CD4-positive, alpha-beta T cell treated with Interleukin-21 for 1 hour (primary cell): ENCODE measurements around the gene CRPPA.

Experiments used
- DNase-seq: peaks from one replicate; pipeline ENCODE4 v3.0.0-alpha.2; 2020

The CRPPA gene

DNA sequence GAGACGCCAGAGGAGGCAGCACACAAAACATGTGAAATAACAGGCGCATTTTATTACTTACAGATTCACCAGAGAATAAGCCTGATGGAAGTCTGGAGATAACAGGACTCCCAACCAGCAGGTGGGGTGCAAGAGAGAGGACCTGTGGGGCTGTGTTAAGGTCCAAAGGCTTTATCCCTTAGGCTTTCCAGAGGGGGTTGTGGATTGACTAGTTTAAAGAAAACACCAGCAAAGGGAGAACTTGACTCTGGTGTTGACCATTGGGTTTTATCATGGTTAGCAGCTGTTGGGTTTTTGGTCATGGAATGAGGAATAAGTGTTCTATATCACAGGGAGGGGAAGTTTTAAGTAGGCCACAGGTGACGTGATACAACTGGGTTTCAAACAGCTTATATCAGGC, 1.6 kb upstream of the CRPPA start:
- no peak for DNase-seq

DNA sequence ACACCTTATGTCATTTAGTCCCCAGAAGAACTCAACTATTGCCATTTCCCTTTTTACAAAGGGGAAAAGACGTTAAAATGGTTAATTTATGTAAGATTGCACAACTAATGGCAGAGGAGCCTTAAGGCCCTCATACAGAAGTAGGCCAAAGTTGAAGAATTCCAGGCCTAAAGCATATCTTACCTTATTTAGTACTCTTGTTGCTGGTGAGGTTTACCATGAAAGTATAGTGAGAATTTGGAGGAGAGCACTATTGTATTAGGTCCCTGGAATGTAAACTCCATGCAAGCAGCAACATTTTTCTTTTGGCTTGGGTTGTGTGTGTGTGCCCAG, 731 bp upstream of the CRPPA start:
- no peak for DNase-seq

DNA sequence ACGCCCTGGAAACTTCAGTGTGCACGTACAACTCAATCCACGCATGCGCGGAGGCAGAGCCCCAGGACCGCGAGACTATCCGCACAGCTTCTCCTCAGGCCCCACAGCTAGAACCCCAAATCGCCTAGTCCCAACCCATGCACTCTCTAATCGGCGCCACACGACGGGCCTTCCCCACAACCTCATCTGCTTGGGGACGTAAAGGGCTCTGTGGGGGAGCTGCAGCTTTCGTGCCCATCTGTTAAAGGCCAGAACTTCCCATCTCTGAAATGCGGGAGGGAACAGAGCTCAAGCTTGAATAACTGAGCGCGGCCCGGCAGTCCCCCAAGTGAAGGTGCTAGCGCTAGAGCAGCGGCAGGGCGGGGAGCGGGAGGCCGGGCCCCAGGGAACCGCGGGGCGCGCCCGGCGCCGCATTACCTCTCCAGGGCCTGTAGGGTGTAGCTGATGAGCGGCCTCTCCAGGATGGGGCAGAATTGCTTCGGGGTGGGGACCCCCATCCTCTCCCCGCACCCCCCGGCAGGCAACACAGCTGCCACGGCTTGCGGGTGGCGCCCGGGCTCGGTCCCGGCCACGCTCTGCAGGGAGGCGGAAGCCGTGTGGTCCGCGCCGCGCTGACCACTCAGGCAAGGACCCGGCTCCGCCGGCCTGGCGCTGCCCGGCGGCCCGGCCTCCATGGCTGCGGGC, 547 bp downstream of the CRPPA start:
- DNase-seq: peak; percentile 88

DNA sequence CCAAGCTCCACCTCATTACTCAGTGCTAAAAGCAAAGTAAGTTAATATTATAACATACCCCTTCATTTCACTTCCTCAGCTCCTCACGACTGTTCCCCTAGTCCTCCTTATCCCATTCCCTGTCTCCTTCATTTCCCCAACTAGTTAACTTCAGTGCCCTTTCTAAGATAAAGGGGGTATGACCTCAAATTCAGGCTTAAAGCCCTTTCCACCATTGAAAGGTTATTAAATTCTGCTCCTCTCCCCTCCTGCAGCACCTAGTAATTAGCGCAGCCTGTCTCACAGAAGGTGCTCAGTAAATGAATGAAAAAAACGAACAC, 1.0 kb downstream of the CRPPA start:
- DNase-seq: no peak

DNA sequence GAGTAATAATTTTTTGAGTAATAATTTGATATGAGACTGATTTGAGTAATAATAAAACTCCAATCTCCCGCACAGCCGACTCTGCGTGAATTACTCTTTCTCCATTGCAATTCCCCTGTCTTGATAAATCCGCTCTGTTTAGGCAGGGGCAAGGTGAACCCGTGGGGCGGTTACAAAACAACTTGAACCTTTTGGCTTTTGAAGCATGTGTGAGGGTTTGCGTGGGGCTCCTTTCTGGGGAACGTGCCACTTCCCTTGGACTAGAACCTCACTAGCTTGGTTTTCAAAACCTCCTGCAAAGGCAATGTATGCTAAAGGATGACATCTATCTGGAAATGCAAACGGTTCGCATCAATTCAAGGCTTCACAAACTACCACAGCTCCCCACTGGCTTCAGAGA, 1.5 kb downstream of the CRPPA start:
- DNase-seq: no peak

DNA sequence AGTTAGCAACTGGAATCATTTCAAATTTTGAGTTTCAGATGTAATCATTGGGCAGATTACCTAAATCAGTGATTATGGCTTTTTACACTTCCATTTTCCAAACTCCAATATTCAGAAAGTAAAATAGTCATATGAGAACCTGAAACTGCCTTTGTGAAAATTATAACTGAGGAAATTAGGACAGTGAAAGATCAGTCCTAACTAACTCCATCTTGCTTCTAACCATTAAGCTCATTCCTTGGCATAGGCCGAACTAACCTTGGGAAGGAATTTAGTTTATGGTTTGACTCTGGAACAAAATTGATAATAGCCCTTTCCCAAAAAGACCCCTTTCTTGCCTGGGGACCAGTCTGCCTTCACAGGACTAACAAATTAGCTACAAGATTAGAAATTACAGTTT, 2.2 kb downstream of the CRPPA start:
- DNase-seq: no peak

DNA sequence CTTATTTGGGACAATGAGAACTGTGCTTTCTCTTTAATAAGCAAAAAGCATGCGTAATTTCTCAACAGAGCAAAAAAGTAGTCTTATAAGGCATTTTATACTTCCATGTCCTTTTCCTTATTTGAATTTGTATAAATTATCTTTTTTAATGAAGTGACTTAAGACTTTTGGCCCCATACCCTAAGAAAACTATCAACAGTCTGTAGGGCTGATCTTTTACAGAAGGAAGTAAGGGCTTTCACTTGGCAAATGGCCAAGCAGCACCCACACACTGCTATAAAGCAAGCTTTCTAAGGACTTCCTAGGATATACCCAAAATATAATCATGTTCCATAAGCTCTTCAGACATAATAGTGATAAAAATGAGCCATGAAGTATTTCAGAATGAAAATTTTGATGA, 3.4 kb downstream of the CRPPA start:
- DNase-seq: no peak

DNA sequence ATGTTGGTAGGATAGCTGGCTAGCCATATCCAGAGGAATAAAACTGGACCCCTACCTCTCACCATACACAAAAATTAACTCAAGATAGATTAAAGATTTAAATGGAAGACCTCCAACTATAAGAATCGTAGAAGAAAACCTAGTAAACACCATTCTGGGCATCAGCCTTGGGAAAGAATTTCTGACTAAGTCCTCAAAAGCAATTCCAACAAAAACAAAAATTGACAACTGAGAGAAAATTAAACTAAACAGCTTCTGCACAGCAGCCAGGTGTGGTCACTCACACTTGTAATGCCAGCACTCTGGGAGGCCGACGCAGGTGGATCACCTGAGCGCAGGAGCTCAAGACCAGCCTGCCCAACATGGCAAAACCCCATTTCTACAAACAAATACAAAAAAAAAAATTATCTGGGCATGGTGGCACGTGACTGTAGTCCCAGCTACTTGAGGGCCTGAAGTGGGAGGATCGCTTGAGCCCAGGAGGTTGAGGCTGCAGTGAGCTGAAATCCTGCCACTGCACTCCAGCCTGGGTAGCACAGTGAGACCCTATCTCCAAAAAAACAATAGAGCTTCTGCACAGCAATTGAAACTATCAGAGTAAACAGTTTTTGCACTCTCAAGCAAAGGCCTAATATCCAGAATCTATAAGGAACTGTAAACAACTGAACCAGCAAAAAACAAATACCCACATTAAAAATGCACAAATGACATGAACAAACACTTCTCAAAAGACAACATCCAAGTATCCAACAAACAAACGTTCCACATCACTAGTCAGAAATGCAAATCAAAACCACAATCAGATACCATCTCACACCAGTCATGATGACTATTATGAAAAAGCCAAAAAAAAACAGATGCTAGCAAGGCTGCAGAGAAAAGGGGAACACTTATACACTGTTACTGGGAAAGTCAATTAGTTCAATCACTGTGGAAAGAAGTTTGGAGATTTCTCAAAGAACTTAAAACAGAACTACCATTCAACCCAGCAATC, 4.8 kb downstream of the CRPPA start:
- DNase-seq: no peak

DNA sequence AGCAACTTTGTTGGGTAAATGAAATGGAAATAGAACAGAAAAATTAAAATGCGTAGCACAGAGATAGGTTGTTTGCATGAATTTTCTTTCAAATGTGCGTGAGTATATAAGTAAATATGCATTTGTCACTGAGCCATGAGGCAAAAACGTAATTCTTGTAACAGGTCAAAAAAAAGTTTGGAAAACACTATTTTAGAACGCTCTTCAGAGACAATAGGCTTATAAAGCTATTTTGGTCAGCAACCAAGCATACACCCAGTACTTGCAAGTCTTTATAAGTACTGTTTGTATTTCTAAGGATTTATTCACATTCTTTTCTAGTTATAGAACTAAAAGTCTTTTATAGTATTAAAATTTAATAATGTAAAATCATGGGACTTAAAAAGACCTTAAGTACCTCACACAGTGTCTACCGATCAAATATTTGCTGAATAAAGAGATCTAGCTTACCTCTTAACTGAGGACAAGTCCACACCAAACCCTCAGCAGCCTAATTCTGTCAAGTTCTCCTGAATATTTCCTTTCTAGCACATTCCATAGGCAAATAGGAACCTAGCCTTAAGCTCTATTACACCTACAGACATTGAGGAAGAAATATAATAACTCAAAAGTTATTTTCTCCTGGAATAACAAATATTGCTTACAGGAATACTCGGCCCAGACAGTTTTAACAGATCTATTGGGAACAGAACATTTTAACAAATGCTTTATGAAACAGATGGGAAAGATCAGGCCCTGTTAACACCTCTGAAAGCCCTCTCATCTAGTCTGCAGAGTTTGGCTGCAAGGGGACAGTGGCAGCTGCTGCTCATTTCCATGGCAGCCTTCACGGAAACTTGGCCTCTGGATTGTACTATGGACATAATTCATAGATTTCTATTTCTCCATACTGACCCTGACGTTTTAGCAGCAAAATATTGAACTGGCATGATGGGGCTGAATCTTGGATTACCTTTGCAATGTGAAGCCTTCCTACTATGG, 8.8 kb downstream of the CRPPA start:
- no peak for DNase-seq

DNA sequence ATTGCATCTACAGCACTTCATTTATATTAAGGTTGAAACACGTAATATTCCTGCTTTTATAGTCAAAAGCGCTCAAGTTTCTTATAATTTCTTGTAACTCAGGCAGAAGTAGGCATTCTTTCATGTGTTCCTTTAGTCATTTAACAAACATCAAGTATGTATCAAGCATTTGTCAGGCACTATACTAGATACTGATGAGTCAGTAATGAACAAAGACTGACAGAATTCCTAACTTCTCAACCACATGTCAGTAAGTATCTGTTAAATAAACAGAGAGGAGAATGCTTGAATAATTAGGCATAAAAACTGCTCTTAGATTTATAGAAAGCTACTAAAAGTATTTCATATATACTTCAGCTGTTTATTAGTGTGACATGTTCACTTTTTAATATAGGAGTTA, 9.9 kb downstream of the CRPPA start:
- DNase-seq: no peak

DNA sequence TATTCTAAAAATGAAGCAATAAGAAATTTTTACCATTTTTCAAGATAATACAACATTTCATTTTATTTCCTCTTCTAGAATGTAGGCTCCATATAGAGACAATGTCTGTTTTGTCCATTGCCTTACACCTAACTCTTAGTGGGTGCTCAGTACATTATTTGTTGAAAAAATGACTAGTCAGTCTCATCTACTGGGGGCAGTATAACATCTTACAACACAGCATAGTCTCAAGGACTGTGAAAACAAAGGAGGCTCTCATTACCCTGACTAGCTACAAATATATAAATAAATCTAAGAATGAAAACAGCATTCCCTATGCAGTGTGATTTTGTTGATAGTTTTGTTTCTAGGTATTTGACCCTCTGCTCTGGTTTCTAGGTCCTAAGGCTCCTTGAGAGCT, 11.6 kb downstream of the CRPPA start:
- no peak for DNase-seq

DNA sequence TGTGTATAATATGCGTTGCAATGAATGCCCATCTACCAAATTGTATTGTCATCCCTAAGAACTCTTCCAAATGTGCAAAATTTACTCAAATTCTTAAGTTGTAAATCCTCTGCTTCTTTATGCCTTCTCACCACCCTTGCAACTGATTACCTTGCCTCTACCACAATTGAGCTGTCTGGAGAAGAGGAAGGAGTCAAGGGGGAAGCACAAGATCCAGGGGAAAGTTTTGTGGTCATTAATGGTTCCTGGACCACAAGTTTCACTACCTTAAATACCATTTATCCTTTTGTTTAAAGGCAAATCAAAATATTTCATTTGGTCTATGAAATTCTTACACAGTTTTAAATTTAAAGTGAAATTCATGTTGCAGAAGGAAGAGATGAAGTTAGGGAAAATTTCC, 16.7 kb downstream of the CRPPA start:
- DNase-seq: no peak

DNA sequence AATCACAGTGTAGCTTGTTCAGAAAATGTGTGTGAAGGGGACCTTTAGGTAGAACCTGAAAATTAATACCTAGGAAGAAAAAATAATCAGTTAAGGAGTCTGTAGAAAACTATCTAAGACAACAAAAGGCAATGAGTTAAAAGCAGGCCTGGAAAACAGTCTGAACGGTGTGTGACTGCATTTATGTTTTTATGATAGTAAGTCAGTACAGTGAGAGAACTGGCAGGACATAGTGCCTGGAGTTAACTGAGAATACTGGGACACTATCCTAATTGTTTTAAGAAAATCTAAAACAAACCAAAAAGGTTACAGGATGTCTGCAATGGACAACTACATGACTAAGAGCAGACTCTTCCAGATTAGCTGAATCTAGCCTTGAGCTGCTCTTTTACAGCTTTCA, 17.9 kb downstream of the CRPPA start:
- no peak for DNase-seq

DNA sequence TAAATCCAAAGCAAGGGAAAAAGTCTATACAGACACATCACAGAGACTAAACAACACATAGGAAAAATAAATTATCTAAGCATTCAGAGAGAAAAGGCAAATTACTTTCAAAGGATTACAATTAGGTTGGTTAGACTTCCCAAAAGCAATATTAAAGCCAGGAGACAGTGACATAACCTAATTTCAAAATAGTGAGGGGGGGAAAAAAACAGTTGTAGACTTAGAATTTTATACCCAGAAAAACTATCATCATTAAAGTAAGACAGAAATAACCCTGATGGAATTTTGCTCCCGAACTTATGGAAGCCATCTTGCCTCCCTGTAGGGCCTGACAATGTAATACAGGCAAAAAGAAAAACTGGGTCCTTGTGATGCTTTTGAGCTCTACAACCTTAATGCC, 18.4 kb downstream of the CRPPA start:
- DNase-seq: no peak

DNA sequence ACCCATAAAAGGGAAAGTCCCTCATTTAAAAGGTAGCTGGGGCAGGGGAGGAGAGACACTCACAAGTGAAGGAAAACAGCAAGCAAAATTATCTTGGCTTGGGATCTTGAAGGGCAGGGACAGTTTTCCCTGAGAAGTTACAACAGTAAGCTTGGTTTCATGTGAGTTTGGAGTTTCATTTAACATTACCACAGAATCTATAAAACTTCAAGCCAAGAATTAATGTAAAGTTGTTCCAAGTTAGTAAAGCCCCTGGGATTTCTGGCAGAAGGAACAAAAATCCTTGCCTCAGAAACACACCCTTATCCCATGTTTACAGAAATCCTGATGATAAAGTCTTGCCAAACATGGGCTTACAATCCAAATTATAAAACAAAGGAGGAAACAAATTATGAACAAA, 19.2 kb downstream of the CRPPA start:
- DNase-seq: no peak

DNA sequence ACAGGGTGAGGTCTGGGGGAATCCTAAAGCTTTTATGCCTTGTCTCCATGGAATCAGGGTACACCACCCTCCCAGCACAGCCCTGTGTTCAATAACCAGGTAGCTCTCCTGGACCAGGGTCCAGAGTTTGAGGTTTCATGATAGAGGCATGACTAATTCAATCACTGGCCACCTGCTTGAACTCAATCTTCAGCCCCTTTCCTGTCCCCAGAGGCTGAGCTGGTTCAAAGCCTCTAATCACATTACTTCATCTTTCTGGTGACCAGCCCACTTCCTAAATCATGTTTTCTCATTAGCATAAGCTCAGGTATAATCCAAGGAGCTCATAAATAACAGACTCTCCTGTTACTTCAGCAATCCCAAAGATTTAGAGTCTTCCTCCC, 20.5 kb downstream of the CRPPA start:
- DNase-seq: no peak

DNA sequence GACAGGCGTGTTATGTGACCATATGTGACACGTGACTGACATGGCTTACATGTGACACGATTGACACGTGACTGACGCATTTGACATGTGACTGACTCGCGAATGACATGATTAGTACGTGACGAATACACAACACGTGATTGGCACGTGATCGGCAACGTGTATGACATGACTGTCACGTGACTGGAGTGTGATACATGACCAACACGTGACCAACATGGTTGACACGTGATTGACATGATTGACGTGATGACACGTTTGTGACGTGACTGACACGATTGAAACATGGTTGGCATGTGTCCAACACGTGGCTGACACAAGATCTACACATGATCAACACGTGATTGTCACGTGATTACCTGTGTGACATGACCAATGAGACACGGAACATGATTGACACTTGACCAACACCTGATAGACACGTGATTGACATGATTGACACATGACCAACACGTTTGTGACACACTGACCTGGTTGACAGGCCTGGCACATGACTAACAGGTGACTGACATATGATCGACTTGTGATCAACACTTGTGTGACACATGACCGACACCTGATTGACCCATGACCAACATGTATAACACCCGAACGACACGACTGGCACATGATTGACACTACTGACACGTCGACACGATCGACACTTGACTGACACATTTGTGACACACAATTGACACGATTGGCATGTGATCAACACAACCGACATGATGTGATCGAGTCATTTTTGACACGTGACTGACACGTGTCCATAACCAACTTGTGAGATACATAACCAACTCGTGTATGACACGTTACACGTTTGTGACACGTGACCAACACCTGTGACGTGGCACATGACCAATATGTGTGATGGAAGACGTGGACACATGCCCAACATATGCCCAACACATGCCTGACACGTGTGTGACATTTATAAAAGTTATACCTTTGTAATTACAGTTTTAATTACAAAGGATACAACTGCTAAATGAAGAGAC, 21.1 kb downstream of the CRPPA start:
- no peak for DNase-seq

DNA sequence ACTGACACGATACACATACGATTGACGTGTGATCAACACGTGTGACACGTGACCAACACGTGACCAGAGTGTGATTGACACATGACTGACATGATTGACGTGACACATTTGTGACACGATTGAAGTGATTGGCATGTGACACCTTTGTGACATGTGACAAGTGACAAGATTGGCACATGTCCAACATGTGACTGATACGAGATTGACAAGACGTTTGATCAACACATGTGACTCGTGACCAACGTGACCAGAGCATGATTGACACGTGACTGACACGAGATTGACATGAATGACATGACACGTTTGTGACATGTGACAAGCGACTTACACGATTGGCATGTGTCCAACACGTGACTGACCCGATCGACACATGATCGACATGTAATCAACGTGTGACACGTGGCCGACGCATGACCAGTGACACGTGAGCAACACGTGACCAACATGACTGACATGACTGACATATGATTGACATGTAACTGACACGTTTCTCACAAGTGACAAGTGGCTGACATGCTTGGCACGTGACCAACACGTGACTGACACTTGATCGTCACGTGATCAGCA, 22.0 kb downstream of the CRPPA start:
- DNase-seq: no peak

DNA sequence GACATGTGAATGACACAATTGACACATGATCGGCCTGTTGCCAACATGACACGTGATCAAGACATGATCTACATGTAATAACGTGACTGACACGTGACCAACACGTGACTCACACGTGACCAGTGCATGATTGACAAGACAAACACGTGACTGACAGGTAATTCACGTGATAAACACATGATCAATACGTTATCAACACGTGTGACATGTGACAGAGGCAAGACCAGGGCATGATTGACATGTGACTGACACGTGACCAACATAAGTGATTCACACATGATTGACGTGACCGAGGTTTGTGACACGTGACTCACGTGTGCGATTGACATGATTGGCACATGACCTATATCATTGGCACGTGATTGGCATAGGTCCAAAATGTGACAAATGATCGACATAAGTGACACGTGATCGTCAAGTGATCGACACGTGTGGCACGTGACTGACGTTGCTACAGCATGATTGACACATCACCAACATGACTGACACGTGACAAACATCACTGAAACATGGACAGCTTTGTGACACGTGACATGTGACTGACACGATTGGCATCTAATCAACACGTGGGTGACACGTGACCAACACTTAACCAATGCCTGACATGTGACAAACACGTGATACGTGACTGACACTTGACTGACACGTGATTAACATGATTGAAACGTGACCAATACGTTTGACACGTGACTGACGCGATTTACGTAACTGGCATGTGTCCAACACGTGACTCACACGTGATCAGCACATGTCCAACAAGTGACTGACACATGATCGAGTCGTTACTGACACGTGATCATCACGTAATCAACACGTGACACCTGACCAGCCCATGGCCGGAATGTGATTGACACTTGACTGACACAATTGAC, 23.0 kb downstream of the CRPPA start:
- DNase-seq: no peak

DNA sequence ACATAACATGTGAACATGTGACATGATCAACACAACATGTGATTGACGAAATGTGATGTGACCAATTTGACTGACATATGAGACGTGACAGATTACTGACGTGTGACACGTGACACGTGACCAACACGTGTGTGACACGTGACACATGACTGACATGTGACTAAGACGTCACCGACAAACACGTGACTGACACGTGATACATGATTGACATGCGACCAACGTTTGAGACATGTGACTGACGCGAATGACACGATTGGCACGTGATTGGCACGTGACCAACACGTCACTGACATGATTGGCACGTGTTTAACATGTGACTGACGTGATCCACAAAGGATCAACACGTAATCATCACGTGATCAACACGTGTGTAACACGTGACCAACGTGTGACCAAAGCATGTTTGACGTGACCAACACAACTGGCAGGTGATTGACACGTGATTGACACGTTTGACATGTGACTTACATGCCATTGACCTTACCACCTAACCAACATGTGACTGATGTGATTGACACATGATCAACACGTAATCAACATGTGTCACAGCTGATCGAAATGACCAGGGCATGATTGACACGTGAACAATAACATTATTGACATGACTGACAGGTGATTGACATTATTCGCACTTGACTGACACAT, 23.7 kb downstream of the CRPPA start:
- DNase-seq: no peak
